Erythroblast (primary cell): ENCODE results near the gene SLC35F3.

Experiments
- GATA1 ChIP-seq: IDR thresholded peaks from 2 replicates; pipeline ENCODE4 v1.6.1; 2011; ENCODE audit warnings: low read depth, mild to moderate bottlenecking, control low read depth, low read length, moderate library complexity
- POLR2A ChIP-seq: IDR thresholded peaks from 2 replicates; pipeline ENCODE4 v1.6.1; 2011; ENCODE audit warnings: mild to moderate bottlenecking, low read length

DNA sequence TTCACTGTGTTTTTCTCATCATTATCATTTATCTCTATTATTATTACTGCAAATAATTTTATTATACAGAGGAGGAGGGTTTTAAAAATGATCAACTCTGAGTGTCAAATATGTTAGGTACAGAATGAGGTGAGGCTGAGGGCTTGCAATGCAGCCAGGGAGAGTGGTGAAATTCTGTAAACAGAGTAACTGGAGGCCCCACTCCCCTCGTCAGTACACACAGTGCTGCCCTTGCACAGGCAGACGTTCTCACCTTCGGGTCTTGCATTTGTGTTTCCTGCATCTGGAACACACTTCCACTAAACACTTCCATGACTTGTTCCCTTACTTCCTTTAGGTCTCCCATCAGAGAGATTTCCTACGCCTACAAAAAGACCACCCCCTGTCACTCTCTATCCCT is 444.5 kb downstream of the SLC35F3 start:
- TF ChIP-seq POLR2A (no peak), GATA1 (no peak)
